ENCODE results near the gene MAEA. TPM values are rescaled to one million over a fixed set of nuclear protein-coding genes. Genes with fewer than 3 reads are reported as not detected.
A peak's percentile ranks its signal among the peaks of the same experiment; 100 is the strongest.

MAEA gene
- total and polyA plus RNA-seq, 2 experiments from 2014 or later = 57.3 to 85.0 TPM

- no peaks in the 10 kb centered on the region for H3K4me1 ChIP-seq (ENCODE audit: insufficient read depth)
- DNase-seq = peak; percentile 67
- H3K79me2 ChIP-seq (ENCODE audit: insufficient read depth) = 0 out of 2 replicates have a peak, but pooled peaks cover 2% of the 10 kb centered on the region
- H4K20me1 ChIP-seq (ENCODE audit: insufficient read depth) = no peaks in the 10 kb centered on the region
- H3K27me3 ChIP-seq (replicated peaks; ENCODE audit: insufficient read depth) = no peaks in the 10 kb centered on the region
- no peak overlapping the region for H3K4me2 ChIP-seq (ENCODE audit: unreplicated experiment)
- H3K27ac ChIP-seq = no peak overlapping the region
- no peak overlapping the region for H2AFZ ChIP-seq
- in situ Hi-C loops (cut with MboI) = loop anchor here (10.0 kb wide), 1 partner anchor 268 kb away; no protein-coding TSS in a partner anchor
- H3K4me3 ChIP-seq = no peak overlapping the region
- 56 to 57% methylated on average over 27 to 28 of the region's 28 CpGs for WGBS, 2 experiments (ENCODE audit: low coverage in 1 of 2, low lambda C conversion rate in 2 of 2, missing lambda C conversion rate in 2 of 2)
- no peaks in the 10 kb centered on the region for H3F3A ChIP-seq (ENCODE audit: insufficient read depth)
- H3K9me2 ChIP-seq (ENCODE audit: insufficient read depth) = no peaks in the 10 kb centered on the region
- H3K9ac ChIP-seq = no peak overlapping the region
- TF ChIP-seq EZH2 (IDR thresholded peaks at IDR 0.05; ENCODE audit: insufficient read depth, poor library complexity, severe bottlenecking) = no peak
- no peak for TF ChIP-seq EZH2phosphoT487 (IDR thresholded peaks at IDR 0.05; ENCODE audit: insufficient read depth, low read depth)
- no peaks in the 10 kb centered on the region for H3K9me3 ChIP-seq (ENCODE audit: low read depth)
- H3K36me3 ChIP-seq (ENCODE audit: low read depth) = no peaks in the 10 kb centered on the region
These were observed 66.7 kb downstream of the MAEA start for GRCh38 chr4:1356181-1356998.

- Histone ChIP-seq H3K9ac (no peak overlapping the region), H3K4me3 (no peak overlapping the region), H3K9me2 (ENCODE audit: insufficient read depth) (no peaks in the 10 kb centered on the region), H3K4me1 (ENCODE audit: insufficient read depth) (no peaks in the 10 kb centered on the region), H3K79me2 (ENCODE audit: insufficient read depth) (no peaks in the 10 kb centered on the region), H4K20me1 (ENCODE audit: insufficient read depth) (no peaks in the 10 kb centered on the region), H3K36me3 (ENCODE audit: low read depth) (no peaks in the 10 kb centered on the region), H3K4me2 (ENCODE audit: unreplicated experiment) (no peak overlapping the region), H3K27me3 (replicated peaks; ENCODE audit: insufficient read depth) (no peaks in the 10 kb centered on the region), H2AFZ (no peak overlapping the region), H3F3A (ENCODE audit: insufficient read depth) (no peaks in the 10 kb centered on the region), H3K27ac (no peak overlapping the region), H3K9me3 (ENCODE audit: low read depth) (no peaks in the 10 kb centered on the region)
- DNase-seq = no peak
- in situ Hi-C loops (cut with MboI) = loop anchor here (10.0 kb wide), 1 partner anchor 267 kb away; no protein-coding TSS in a partner anchor
- WGBS, 2 experiments (ENCODE audit: low coverage in 1 of 2, low lambda C conversion rate in 2 of 2, missing lambda C conversion rate in 2 of 2) = 91 to 94% methylated on average over 27 of the region's 27 CpGs
- no peak for TF ChIP-seq EZH2phosphoT487 (IDR thresholded peaks at IDR 0.05; ENCODE audit: insufficient read depth, low read depth)
- TF ChIP-seq EZH2 (IDR thresholded peaks at IDR 0.05; ENCODE audit: insufficient read depth, poor library complexity, severe bottlenecking) = no peak
These were observed 67.9 kb downstream of the MAEA start for GRCh38 chr4:1357356-1358248.

GRCh38 chr4:1358421-1359143 lies 68.9 kb downstream of the MAEA start:
- Histone ChIP-seq H3K4me1 (ENCODE audit: insufficient read depth) (no peaks in the 10 kb centered on the region), H3K36me3 (ENCODE audit: low read depth) (no peaks in the 10 kb centered on the region), H3K4me3 (no peak overlapping the region), H2AFZ (no peak overlapping the region), H3F3A (ENCODE audit: insufficient read depth) (no peaks in the 10 kb centered on the region), H3K9me3 (ENCODE audit: low read depth) (no peaks in the 10 kb centered on the region), H3K27ac (no peak overlapping the region), H3K4me2 (ENCODE audit: unreplicated experiment) (no peak overlapping the region), H4K20me1 (ENCODE audit: insufficient read depth) (no peaks in the 10 kb centered on the region), H3K79me2 (ENCODE audit: insufficient read depth) (no peaks in the 10 kb centered on the region), H3K27me3 (replicated peaks; ENCODE audit: insufficient read depth) (no peaks in the 10 kb centered on the region), H3K9ac (no peak overlapping the region), H3K9me2 (ENCODE audit: insufficient read depth) (no peaks in the 10 kb centered on the region)
- DNase-seq = no peak
- TF ChIP-seq EZH2phosphoT487 (IDR thresholded peaks at IDR 0.05; ENCODE audit: insufficient read depth, low read depth) (no peak), EZH2 (IDR thresholded peaks at IDR 0.05; ENCODE audit: insufficient read depth, poor library complexity, severe bottlenecking) (no peak)
- in situ Hi-C loops (cut with MboI) = loop anchor here (10.0 kb wide), 1 partner anchor 266 kb away; no protein-coding TSS in a partner anchor
- WGBS, 2 experiments (ENCODE audit: low coverage in 1 of 2, low lambda C conversion rate in 2 of 2, missing lambda C conversion rate in 2 of 2) = 94 to 97% methylated on average over 38 of the region's 38 CpGs

- no peak for DNase-seq
- Histone ChIP-seq H2AFZ (no peak overlapping the region), H3K36me3 (ENCODE audit: low read depth) (no peaks in the 10 kb centered on the region), H3K79me2 (ENCODE audit: insufficient read depth) (no peaks in the 10 kb centered on the region), H3K4me3 (no peak overlapping the region), H3K27ac (no peak overlapping the region), H3K4me2 (ENCODE audit: unreplicated experiment) (no peak overlapping the region), H3F3A (ENCODE audit: insufficient read depth) (no peaks in the 10 kb centered on the region), H3K9me3 (ENCODE audit: low read depth) (no peaks in the 10 kb centered on the region), H4K20me1 (ENCODE audit: insufficient read depth) (no peaks in the 10 kb centered on the region), H3K9ac (no peak overlapping the region), H3K9me2 (ENCODE audit: insufficient read depth) (no peaks in the 10 kb centered on the region), H3K4me1 (ENCODE audit: insufficient read depth) (no peaks in the 10 kb centered on the region), H3K27me3 (replicated peaks; ENCODE audit: insufficient read depth) (no peaks in the 10 kb centered on the region)
- WGBS, 2 experiments (ENCODE audit: low coverage in 1 of 2, low lambda C conversion rate in 2 of 2, missing lambda C conversion rate in 2 of 2) = 92 to 93% methylated on average over 14 of the region's 14 CpGs
- TF ChIP-seq EZH2phosphoT487 (IDR thresholded peaks at IDR 0.05; ENCODE audit: insufficient read depth, low read depth) (no peak), EZH2 (IDR thresholded peaks at IDR 0.05; ENCODE audit: insufficient read depth, poor library complexity, severe bottlenecking) (no peak)
- in situ Hi-C loops (cut with MboI) = loop anchor here (10.0 kb wide), 1 partner anchor 266 kb away; no protein-coding TSS in a partner anchor
These were observed 69.4 kb downstream of the MAEA start for GRCh38 chr4:1359144-1359501.
